Glutamatergic neuron (in vitro differentiated cells): Measurements from ENCODE around the gene GPR25. TPM values are rescaled to one million over a fixed set of nuclear protein-coding genes. Genes with fewer than 3 reads are reported as not detected.

Experiments
- DNase-seq: peaks from one replicate; pipeline ENCODE4 v3.0.0; 2022
- H3K27ac Mint-ChIP-seq: one replicate; pipeline ENCODE4 v1.8.0; 2020; ENCODE audit warnings: mild to moderate bottlenecking, mixed read lengths, inconsistent platforms; ENCODE audit not compliant: unreplicated experiment
- H3K27me3 Mint-ChIP-seq: one replicate; pipeline ENCODE4 v1.8.0; 2020; ENCODE audit warnings: mild to moderate bottlenecking, moderate library complexity, mixed read lengths, inconsistent platforms; ENCODE audit not compliant: unreplicated experiment
- H3K36me3 Mint-ChIP-seq: one replicate; pipeline ENCODE4 v1.8.0; 2020; ENCODE audit warnings: mild to moderate bottlenecking, mixed read lengths, inconsistent platforms; ENCODE audit not compliant: unreplicated experiment
- H3K4me1 Mint-ChIP-seq: one replicate; pipeline ENCODE4 v1.8.0; 2020; ENCODE audit warnings: mild to moderate bottlenecking, low read depth, mixed read lengths, inconsistent platforms; ENCODE audit not compliant: unreplicated experiment
- H3K4me3 Mint-ChIP-seq: one replicate; pipeline ENCODE4 v1.8.0; 2020; ENCODE audit warnings: mild to moderate bottlenecking, mixed read lengths, inconsistent platforms; ENCODE audit not compliant: unreplicated experiment
- H3K9me3 Mint-ChIP-seq: one replicate; pipeline ENCODE4 v1.8.0; 2020; ENCODE audit warnings: mild to moderate bottlenecking, moderate library complexity, mixed read lengths, inconsistent platforms; ENCODE audit not compliant: unreplicated experiment
- CTCF ChIP-seq: fragments of 200-600 bp; sonication (generic); IDR thresholded peaks from one replicate; pipeline ENCODE4 v1.5.0; 2021; ENCODE audit not compliant: partially characterized antibody, unreplicated experiment
- total RNA-seq: library from RNA; stranded (reverse); fragmentation: NEBNext Ultra II Directional; extraction: Animal tissue kit (Norgen Biotek cat#: 25700); gene quantifications from one replicate; pipeline ENCODE4 v1.2.1, GENCODE V29; 2021; ENCODE audit not compliant: unreplicated experiment

The GPR25 gene
- total RNA-seq, 1 donor from 2014 or later: not detected

GRCh38 chr1:200866521-200866920 lies 6.3 kb upstream of the GPR25 start:
- no peak for DNase-seq
- Mint-ChIP-seq H3K27ac (no peak overlapping the region), H3K4me1 (no peaks in the 10 kb centered on the region), H3K9me3 (peaks cover 3% of the 10 kb centered on the region), H3K27me3 (no peaks in the 10 kb centered on the region), H3K4me3 (no peak overlapping the region), H3K36me3 (peaks cover 5% of the 10 kb centered on the region)
- TF ChIP-seq CTCF: no peak

DNA sequence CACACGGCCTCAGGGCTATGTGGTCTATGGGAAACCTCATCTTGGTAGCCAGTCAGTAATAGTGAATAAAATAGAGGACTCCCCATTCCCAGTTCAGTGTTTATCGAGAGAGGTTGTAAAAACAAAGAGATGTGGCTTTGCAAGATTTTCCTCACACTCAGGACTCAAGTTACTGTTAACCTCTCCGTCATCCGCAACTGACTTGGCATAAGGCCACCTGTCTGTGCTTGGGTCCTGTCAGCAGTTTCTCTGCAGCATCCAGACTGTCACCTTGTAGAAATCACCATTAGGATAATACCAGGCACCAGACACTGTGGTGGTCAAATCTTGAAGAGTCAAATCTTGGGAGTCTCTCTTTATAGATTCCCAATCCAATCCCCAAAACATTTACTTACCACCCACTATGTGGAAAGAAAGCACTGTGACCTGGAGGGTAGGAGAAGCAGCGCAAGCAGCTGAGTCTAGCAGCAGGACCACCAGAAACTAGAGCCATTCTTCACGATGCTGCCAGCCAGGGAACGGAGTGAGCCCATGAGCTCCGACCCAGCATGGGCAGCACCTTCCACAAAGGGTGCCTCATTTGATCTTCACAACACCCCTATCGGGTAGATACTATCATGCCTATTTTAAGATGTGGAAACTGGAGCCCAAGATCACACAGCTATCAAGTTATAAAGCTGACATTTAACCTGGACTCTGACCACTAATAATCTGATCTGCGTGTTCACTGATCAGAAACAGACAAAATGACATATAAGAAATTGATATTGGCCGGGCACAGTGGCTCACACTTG lies 5.6 kb upstream of the GPR25 start:
- Mint-ChIP-seq H3K9me3 (peaks cover 7% of the 10 kb centered on the region), H3K4me3 (no peak overlapping the region), H3K27ac (no peak overlapping the region), H3K36me3 (peaks cover 5% of the 10 kb centered on the region), H3K4me1 (no peaks in the 10 kb centered on the region), H3K27me3 (peaks cover 2% of the 10 kb centered on the region)
- TF ChIP-seq CTCF: no peak
- DNase-seq: no peak

GRCh38 chr1:200869376-200869752 lies 3.4 kb upstream of the GPR25 start:
- Mint-ChIP-seq H3K9me3 (peaks cover 7% of the 10 kb centered on the region), H3K4me3 (no peak overlapping the region), H3K27ac (no peak overlapping the region), H3K4me1 (no peaks in the 10 kb centered on the region), H3K27me3 (peaks cover 5% of the 10 kb centered on the region), H3K36me3 (peaks cover 5% of the 10 kb centered on the region)
- TF ChIP-seq CTCF: no peak
- no peak for DNase-seq

GRCh38 chr1:200869753-200870391 lies 2.9 kb upstream of the GPR25 start:
- TF ChIP-seq CTCF: no peak
- no peak for DNase-seq

DNA sequence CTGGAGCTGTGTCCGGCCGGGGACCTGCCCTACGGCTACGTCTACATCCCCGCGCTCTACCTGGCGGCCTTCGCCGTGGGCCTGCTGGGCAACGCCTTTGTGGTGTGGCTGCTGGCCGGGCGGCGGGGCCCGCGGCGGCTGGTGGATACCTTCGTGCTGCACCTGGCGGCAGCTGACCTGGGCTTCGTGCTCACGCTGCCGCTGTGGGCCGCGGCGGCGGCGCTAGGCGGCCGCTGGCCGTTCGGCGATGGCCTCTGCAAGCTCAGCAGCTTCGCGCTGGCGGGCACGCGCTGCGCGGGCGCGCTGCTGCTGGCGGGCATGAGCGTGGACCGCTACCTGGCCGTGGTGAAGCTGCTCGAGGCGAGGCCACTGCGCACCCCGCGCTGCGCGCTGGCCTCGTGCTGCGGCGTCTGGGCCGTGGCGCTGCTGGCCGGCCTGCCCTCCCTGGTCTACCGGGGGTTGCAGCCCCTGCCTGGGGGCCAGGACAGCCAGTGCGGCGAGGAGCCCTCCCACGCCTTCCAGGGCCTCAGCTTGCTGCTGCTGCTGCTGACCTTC lies 412 bp downstream of the GPR25 start:
- Mint-ChIP-seq H3K4me1 (no peaks in the 10 kb centered on the region), H3K9me3 (peaks cover 4% of the 10 kb centered on the region), H3K4me3 (no peak overlapping the region), H3K27me3 (peaks cover 7% of the 10 kb centered on the region), H3K36me3 (no peaks in the 10 kb centered on the region), H3K27ac (no peak overlapping the region)
- no peak for DNase-seq
- TF ChIP-seq CTCF: no peak

More at GRCh38 chr1:200869753-200870391, 2.9 kb upstream of the GPR25 start:
- H3K9me3 Mint-ChIP-seq: peaks cover 7% of the 10 kb centered on the region
- H3K36me3 Mint-ChIP-seq: peaks cover 4% of the 10 kb centered on the region
- peaks cover 7% of the 10 kb centered on the region for H3K27me3 Mint-ChIP-seq
- H3K4me3 Mint-ChIP-seq: no peak overlapping the region
- no peaks in the 10 kb centered on the region for H3K4me1 Mint-ChIP-seq
- H3K27ac Mint-ChIP-seq: no peak overlapping the region
